HFF-Myc (cell line): ENCODE measurements around the gene U2AF1L4.
"Not testable (repeated sequence)": the region's sequence is repeated elsewhere in the genome, so short reads cannot be mapped to it uniquely, and the experiment has no call there.

Source experiments
- DNase-seq: peaks from one replicate; pipeline ENCODE4 v3.0.0-alpha.2; 2011; ENCODE audit warnings: low read depth; ENCODE audit errors: extremely low read depth
- H3K4me3 ChIP-seq: replicated peaks from 2 replicates; pipeline ENCODE4 v1.5.1; 2011; ENCODE audit warnings: low read depth, mild to moderate bottlenecking, control low read depth, low read length
- TF ChIP-seq, protein P1 (sequence below): IDR thresholded peaks from 2 replicates; pipeline ENCODE4 v1.5.1; 2012; ENCODE audit warnings: mild to moderate bottlenecking, low read depth, low read length, control low read depth; ENCODE audit errors: missing control alignments

U2AF1L4 gene

DNA sequence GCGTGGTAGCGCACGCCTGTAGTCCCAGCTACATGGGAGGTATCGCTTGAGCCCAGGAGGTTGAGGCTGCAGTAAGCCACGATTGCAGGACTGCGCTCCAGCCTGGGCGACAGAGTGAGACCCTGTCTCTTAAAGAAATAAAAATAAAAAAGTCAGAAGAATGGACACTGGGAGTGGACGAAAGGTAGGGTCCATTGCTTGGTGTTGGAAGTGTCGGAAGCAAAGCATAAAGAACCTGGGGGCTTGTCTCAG, 29.8 kb upstream of the U2AF1L4 start:
- TF ChIP-seq, protein P1, sequence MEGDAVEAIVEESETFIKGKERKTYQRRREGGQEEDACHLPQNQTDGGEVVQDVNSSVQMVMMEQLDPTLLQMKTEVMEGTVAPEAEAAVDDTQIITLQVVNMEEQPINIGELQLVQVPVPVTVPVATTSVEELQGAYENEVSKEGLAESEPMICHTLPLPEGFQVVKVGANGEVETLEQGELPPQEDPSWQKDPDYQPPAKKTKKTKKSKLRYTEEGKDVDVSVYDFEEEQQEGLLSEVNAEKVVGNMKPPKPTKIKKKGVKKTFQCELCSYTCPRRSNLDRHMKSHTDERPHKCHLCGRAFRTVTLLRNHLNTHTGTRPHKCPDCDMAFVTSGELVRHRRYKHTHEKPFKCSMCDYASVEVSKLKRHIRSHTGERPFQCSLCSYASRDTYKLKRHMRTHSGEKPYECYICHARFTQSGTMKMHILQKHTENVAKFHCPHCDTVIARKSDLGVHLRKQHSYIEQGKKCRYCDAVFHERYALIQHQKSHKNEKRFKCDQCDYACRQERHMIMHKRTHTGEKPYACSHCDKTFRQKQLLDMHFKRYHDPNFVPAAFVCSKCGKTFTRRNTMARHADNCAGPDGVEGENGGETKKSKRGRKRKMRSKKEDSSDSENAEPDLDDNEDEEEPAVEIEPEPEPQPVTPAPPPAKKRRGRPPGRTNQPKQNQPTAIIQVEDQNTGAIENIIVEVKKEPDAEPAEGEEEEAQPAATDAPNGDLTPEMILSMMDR: no peak
- DNase-seq: no peak
- H3K4me3 ChIP-seq: no peak overlapping the region; the same call in 1 of the 2 replicates

DNA sequence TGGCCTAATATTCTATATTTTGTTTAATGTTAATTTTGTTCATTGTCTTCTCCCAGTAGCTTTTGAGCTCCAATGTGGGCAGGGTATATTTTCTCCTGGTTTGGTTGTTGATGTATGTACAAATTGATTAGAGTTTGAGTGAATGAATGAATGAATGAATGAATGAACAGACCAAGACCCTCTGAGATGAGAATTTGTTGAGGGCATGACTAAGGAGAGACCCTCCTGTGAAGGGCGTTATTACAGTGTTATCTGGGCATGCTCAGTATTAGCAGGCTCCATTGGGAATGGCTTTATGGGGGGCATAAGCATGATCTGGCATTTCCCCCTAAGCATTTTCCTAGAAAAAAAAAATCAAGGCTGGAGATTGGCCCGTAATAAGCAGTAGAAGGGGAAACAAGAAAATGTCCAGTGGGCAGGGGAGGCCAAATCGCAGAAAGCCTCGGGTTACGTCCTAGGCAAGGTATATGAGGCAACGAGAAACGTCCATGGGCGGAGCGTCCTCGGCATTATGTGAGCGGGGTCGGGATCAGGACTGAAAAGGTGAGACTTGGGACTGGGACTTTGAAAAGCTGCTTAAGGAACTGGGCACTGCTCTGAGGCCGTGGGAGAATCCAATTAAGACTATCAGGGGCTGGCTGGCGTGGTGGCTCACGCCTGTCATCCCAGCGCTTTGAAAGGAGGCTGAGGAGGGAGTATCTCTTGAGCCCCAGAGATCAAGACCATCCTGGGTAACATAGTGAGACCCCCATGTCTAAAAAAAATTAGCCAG, 29.2 kb upstream of the U2AF1L4 start:
- TF ChIP-seq, protein P1: no peak
- no peak for DNase-seq
- H3K4me3 ChIP-seq: no peak overlapping the region; the same call in 1 of the 2 replicates

DNA sequence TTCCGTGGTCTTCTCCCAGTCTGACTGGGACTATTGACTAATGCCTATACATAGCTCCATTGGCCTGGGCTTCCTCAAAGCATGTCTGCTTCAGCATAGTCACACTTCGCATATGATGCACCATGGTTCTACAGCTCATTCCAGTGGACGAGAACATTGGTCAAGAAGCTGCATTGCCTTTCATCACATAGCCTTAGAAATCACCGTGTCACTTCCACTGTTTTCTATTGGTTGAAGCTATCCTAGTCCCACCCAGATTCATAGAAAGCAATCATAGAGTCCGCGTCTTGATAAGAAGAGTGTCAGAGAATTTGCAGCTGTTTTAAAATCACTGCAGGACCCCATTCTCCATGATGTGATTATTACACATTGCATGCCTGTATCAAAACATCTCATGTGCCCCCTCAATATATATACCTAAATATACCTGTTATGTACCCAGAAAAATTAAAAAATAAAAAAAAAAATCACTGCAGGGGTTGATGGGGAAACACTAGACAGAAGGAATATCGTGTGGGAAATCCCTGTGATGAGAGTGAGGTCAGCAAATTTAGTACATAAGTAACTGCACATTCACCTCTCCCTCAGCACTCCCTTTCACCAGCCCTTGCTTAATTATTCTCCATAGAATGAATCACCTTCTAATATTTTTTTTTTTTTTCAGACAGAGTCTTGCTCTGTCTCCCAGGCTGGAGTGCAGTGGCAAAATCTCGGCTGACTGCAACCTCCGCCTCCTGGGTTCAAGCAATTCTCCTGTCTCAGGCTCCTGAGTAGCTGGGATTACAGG, 28.0 kb upstream of the U2AF1L4 start:
- TF ChIP-seq, protein P1: no peak
- H3K4me3 ChIP-seq: no peak overlapping the region
- DNase-seq: no peak

DNA sequence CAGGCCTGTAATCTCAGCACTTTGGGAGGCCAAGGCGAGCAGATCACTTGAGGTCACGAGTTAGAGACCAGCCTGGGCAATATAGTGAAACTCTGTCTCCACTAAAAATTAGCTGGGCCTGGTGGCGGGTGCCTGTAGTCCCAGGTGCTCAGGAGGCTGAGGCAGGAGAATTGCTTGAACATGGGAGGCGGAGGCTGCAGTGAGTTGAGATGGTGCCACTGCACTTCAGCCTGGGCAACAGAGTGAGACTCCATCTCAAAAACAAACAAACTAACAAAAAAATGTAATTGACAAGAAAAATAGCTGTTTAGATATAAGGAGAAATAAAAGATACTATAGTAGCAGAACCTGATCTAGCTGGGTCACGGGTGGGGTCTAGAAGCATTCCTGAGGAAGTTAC, 27.1 kb upstream of the U2AF1L4 start:
- not testable (repeated sequence) for DNase-seq, H3K4me3 ChIP-seq

DNA sequence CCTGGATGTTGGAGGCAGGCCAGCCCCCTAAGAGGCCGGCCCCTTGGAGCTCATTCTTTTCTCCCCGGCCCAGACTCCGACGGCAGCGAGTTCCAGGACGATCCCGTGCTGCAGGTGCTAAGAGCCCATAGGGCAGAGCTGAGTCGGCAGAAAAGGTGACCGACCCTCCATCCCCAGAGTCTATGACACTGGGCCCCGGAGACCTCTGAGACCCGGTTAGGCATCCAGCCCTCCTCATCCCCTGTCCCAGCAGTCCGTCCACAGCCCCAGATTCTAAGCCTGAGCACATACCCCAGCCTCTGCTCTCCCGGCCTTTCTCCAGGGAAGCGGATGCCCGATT, 22.8 kb upstream of the U2AF1L4 start:
- TF ChIP-seq, protein P1: no peak
- no peak overlapping the region for H3K4me3 ChIP-seq
- no peak for DNase-seq

DNA sequence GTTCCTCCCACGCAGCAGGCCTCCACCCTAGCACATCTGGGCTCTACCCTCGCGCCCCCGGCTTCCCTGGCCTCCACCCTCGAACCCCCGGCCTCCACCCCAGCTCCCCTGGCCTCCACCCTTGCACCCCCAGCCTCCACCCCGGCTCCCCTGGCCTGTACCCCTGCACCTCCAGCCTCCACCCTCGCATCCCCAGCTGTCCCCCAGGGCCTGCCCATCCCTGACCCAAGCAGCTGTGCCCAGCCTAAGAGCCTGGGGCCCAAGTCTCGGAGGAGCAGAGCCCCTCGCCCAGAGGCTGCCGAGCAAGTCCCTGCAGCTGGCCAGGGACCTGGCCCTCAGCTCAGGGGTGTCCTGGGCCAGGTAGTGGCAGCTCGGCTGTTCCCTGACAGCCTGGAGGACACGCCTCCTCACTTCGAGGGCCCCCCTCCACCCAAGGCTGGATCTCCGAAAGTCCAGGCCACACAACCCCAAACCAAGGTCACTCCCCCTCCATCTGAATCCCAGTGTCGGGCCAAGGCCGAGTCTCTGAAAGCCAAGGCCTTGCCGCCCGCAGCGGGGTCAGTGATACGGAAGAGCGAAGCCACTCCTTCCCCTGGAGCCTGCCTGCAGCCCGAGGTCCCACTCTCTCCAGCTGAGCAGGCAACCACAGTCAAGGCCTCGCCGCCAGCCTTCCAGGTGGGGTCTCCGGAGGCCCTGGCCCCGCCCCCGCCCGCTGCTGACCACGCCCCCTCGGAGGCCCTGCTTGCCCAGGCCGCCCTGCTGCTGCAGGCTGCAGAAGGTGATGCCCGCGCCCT, 22.3 kb upstream of the U2AF1L4 start:
- no peak overlapping the region for H3K4me3 ChIP-seq
- TF ChIP-seq, protein P1: no peak
- no peak for DNase-seq

DNA sequence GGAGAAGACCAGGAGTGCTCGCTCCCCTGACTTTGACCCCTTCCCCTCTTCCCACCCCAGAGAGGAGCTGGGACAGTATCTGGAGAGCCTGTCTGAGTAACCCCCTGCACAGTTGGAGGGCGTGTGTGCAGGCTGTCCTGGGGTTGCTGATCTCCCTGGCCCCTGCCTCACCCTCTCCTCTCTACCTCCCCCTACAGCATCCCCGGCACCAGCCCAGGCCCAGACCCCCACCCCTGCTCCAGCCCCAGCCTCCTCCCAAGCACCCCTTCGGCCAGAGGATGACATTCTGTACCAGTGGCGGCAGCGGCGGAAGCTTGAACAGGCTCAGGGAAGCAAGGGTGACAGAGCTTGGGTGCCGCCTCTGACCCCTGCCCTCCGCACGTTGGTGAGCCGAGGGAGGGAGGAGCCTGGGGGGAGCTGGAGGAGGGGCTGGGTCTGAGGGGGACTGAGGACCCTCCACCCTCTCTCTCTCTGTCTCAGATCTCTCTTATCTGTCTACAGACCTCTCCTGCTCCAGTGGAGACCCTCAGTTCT, 21.4 kb upstream of the U2AF1L4 start:
- no peak overlapping the region for H3K4me3 ChIP-seq
- DNase-seq: no peak
- TF ChIP-seq, protein P1: no peak
